ENCODE measurements around the gene HPSE2. TPM values are rescaled to one million over a fixed set of nuclear protein-coding genes. Genes with fewer than 3 reads are reported as not detected.

Gene HPSE2
- total and polyA plus RNA-seq, 4 donors, result 0.05 TPM; not detected in 3

GRCh38 chr10:98675902-98676301 lies 559.8 kb downstream of the HPSE2 start:
- Histone ChIP-seq H3K9ac (ENCODE audit: low read depth in 1 of 2, low read length in 2 of 2) (no peak overlapping the region), H3K4me1 (ENCODE audit: control insufficient read depth in 4 of 4, insufficient read depth in 4 of 4, low read length in 3 of 4) (no peaks in the 10 kb centered on the region), H3K4me3 (ENCODE audit: low read depth in 1 of 3, low read length in 3 of 3) (no peak overlapping the region), H3K9me3 (ENCODE audit: control insufficient read depth in 4 of 4, low read length in 3 of 4) (no peaks in the 10 kb centered on the region), H3K27ac (ENCODE audit: low read depth in 1 of 2, low read length in 2 of 2) (no peak overlapping the region), H3K27me3 (ENCODE audit: control insufficient read depth in 4 of 4, insufficient read depth in 4 of 4, low read length in 3 of 4) (no peaks in the 10 kb centered on the region), H3K36me3 (ENCODE audit: control insufficient read depth in 4 of 4, insufficient read depth in 3 of 4, low read depth in 1 of 4, low read length in 3 of 4) (no peaks in the 10 kb centered on the region)
- DNase-seq (ENCODE audit: low spot score), result no peak
- TF ChIP-seq, protein P1, sequence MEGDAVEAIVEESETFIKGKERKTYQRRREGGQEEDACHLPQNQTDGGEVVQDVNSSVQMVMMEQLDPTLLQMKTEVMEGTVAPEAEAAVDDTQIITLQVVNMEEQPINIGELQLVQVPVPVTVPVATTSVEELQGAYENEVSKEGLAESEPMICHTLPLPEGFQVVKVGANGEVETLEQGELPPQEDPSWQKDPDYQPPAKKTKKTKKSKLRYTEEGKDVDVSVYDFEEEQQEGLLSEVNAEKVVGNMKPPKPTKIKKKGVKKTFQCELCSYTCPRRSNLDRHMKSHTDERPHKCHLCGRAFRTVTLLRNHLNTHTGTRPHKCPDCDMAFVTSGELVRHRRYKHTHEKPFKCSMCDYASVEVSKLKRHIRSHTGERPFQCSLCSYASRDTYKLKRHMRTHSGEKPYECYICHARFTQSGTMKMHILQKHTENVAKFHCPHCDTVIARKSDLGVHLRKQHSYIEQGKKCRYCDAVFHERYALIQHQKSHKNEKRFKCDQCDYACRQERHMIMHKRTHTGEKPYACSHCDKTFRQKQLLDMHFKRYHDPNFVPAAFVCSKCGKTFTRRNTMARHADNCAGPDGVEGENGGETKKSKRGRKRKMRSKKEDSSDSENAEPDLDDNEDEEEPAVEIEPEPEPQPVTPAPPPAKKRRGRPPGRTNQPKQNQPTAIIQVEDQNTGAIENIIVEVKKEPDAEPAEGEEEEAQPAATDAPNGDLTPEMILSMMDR (IDR thresholded peaks at IDR 0.05; ENCODE audit: low read depth, low read length, missing input control), result no peak
- 88% methylated on average over 4 of the region's 4 CpGs for WGBS

- H3K9ac ChIP-seq (ENCODE audit: low read depth in 1 of 2, low read length in 2 of 2), result no peak overlapping the region
- H3K4me3 ChIP-seq (ENCODE audit: low read depth in 1 of 3, low read length in 3 of 3), result no peak overlapping the region
- H3K4me1 ChIP-seq (ENCODE audit: control insufficient read depth in 4 of 4, insufficient read depth in 4 of 4, low read length in 3 of 4), result no peaks in the 10 kb centered on the region
- TF ChIP-seq GABPA (IDR thresholded peaks at IDR 0.05 in 1 of 2, conservative IDR thresholded peaks at IDR 0.05 in 1 of 2), result no peak
- TF ChIP-seq FOXA1 (IDR thresholded peaks at IDR 0.05), result no peak
- no peak for TF ChIP-seq TAF1 (conservative IDR thresholded peaks at IDR 0.05)
- TF ChIP-seq, protein P1 (IDR thresholded peaks at IDR 0.05; ENCODE audit: low read depth, low read length, missing input control), result no peak
- TF ChIP-seq HNF4A (conservative IDR thresholded peaks at IDR 0.05), result no peak
- no peak for TF ChIP-seq FOXA2 (IDR thresholded peaks at IDR 0.05)
- no peak for TF ChIP-seq JUND (IDR thresholded peaks at IDR 0.05)
- TF ChIP-seq REST (IDR thresholded peaks at IDR 0.05), result no peak
- no peak for TF ChIP-seq NR2F2 (IDR thresholded peaks at IDR 0.05)
- TF ChIP-seq EGR1 (IDR thresholded peaks at IDR 0.05; ENCODE audit: low read depth in 2 of 2), result no peak
- TF ChIP-seq, protein P2, sequence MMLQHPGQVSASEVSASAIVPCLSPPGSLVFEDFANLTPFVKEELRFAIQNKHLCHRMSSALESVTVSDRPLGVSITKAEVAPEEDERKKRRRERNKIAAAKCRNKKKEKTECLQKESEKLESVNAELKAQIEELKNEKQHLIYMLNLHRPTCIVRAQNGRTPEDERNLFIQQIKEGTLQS (IDR thresholded peaks at IDR 0.05), result no peak
- TF ChIP-seq SP1 (IDR thresholded peaks at IDR 0.05), result no peak
- TF ChIP-seq RAD21 (IDR thresholded peaks at IDR 0.05), result no peak
- TF ChIP-seq, protein P3, sequence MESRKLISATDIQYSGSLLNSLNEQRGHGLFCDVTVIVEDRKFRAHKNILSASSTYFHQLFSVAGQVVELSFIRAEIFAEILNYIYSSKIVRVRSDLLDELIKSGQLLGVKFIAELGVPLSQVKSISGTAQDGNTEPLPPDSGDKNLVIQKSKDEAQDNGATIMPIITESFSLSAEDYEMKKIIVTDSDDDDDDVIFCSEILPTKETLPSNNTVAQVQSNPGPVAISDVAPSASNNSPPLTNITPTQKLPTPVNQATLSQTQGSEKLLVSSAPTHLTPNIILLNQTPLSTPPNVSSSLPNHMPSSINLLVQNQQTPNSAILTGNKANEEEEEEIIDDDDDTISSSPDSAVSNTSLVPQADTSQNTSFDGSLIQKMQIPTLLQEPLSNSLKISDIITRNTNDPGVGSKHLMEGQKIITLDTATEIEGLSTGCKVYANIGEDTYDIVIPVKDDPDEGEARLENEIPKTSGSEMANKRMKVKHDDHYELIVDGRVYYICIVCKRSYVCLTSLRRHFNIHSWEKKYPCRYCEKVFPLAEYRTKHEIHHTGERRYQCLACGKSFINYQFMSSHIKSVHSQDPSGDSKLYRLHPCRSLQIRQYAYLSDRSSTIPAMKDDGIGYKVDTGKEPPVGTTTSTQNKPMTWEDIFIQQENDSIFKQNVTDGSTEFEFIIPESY (IDR thresholded peaks at IDR 0.05), result no peak
- WGBS, result 92% methylated on average over 1 of the region's 1 CpG
- H3K27me3 ChIP-seq (ENCODE audit: control insufficient read depth in 4 of 4, insufficient read depth in 4 of 4, low read length in 3 of 4), result no peaks in the 10 kb centered on the region
- H3K27ac ChIP-seq (ENCODE audit: low read depth in 1 of 2, low read length in 2 of 2), result no peak overlapping the region
- DNase-seq (ENCODE audit: low spot score), result no peak
- no peaks in the 10 kb centered on the region for H3K36me3 ChIP-seq (ENCODE audit: control insufficient read depth in 4 of 4, insufficient read depth in 3 of 4, low read depth in 1 of 4, low read length in 3 of 4)
- no peaks in the 10 kb centered on the region for H3K9me3 ChIP-seq (ENCODE audit: control insufficient read depth in 4 of 4, low read length in 3 of 4)
Measured at GRCh38 chr10:98673171-98673782, 562.4 kb downstream of the HPSE2 start.
